Stomach (tissue), 4 donors: ENCODE results near the gene CHSY3.

Experiments
- CTCF ChIP-seq, 7 experiments: fragments of 450-650 bp in 4 of 7; fragments of 200-600 bp in 3 of 7; sonication (generic) in 3 of 7; IDR thresholded peaks; one replicate each; pipeline ENCODE4 v1.5.1; 2016 to 2019; ENCODE audit warnings: antibody characterized with exemption in 7 of 7, control low read depth in 2 of 7, mild to moderate bottlenecking in 1 of 7
- EP300 ChIP-seq: sonication (generic); formaldehyde crosslinking; IDR thresholded peaks from one replicate; pipeline ENCODE4 v1.6.1; 2017; ENCODE audit warnings: antibody characterized with exemption
- POLR2A ChIP-seq, 4 donors: fragments of 450-650 bp; IDR thresholded peaks; one replicate each; pipeline ENCODE4 v1.6.1; 2016; ENCODE audit warnings: antibody characterized with exemption in 4 of 4, control low read depth in 2 of 4, mild to moderate bottlenecking in 1 of 4, moderate library complexity in 1 of 4
- POLR2AphosphoS5 ChIP-seq, 3 donors: sonication (generic); formaldehyde crosslinking; IDR thresholded peaks; one replicate each; pipeline ENCODE4 v1.6.1; 2016; ENCODE audit warnings: antibody characterized with exemption in 3 of 3

DNA sequence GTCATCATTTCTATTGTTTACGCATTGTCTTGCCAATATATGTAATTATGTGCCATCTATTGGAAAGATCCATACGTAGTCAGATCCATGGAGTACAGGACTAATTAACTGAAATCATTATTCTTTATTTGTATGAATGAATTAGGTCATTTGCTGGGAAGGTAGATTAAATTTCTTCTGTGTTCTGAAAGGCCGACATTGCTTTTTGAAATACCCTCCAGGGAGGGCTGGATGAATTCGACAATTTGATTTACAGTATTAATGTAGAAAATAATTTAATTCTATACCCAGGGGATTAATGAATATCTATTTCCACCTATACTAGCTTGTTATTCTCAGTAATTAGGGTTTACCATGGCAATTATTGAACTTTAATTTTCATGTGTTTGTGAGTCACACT, 117.6 kb downstream of the CHSY3 start:
- no peak for TF ChIP-seq POLR2A (IDR thresholded peaks at IDR 0.05)
- TF ChIP-seq EP300: no peak
- TF ChIP-seq CTCF (IDR thresholded peaks at IDR 0.05): no peak
- TF ChIP-seq POLR2AphosphoS5 (IDR thresholded peaks at IDR 0.05): no peak
